CD4-positive, alpha-beta T cell treated with Interleukin-1 beta for 1 hour (primary cell): ENCODE measurements around the gene GGT1.
"Not testable (repeated sequence)": the region's sequence is repeated elsewhere in the genome, so short reads cannot be mapped to it uniquely, and the experiment has no call there.

ENCODE experiments used
- DNase-seq, 2 donors: peaks; one replicate each; pipeline ENCODE4 v3.0.0-alpha.2; 2020 to 2022

Gene GGT1

DNA sequence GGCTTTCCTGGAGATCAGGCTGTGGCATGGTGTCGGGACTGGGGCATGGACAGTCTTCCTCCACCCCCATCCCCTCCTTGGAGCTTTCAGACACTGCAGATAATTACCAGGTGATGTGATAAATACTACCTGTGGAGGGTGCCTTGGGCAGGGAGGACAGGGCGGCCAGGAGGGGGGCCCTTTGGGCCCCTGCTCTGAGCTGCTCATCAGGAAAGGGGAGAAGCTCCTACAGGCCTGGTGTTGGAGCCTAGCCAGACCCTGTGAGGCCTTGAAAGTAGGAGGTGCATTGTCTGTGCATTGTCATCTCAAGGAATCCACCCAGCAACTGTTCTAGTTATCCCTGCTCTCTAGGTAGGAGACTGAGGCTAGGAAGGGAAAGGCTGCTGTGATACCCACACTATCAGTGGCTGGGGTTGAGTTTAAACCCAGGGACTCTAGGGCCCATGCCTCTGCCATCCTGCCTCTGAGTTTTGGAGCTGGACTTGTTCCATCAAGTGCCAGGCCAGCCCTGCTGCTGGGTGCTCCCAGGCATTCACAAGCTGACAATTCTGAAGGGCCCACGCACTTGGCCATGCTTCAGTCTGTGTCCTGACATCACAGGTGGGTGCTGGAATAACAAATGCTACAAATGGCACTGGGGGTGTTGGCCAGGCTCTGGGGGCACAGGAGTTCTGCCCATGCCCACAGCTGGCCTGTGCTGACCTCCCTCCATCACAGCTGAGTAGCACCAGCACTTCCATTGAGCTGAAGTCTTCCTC, 2.9 kb upstream of the GGT1 start:
- not testable (repeated sequence) for DNase-seq

DNA sequence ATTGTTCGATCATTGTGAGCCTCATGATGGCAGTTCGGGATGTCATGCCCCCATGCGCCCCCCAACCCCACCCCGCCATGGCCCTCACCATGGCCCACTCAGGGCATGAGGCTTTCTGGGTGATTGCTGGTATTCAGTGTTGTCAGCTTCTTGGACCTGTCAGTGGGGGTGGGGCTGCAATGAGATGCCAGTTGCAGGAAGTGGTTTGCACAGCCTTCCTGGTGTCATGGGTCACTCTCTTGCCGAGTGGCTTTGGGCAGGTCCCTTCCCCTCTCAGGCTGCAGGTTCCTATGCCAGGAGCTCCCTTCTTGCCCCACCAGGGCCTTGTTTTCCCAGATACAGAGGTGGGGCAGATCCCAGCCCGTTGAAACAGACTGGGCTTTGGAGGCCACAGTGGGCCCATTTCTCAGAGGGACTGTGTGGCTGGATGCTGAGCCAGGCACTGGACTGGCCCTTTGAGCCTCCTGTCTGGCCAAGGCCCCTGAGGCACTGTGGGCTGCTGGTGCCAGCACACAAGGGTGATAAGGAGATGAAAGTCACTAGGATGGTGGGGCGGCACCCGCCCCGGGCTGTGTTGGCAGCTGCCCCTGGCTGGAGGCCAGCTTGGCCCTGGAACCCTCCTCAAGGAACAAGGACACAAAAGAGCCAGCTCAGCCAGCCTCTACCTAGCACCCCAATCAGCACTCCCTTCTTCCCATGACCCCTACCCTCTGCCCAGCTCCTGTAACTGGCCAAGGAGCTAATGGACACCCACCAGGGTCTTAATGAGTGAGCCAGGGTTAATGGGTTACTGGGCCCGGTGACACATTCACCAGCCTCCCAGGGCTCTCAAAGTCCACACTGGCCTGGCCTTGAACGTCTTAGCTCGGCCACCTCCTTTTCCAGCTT, 1.5 kb upstream of the GGT1 start:
- DNase-seq, result peak; percentile 10 to 51

DNA sequence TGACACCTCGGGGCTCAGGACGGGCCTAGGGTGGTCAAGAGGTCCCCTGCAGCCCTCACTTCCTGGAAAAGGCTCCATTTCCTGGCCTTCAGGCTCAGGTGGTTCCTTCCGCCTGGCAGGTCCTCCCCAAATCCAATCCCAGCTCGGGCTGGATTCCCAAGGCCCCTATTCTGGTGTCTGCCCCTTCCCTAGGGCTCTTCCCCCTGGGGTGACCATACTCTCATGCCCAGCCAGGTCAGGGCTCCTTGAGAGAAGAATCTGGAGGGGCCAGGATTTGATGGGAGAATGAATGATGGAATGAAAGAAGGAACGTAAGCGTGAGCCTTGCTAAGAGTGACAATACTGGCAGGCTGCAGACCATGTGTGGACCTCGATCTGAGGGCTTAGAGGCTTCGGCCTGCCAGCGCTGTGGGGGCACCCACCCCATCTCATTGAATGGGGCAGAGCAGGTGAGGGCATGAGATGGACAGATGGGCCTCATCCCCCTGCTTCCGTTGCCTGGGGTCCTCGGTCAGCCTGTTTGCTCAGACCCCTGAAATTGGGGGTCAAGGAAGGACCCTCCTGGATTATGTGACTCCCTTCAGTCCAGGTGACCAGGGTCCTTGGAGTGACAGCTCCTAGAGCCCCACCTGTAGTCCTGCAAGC, 766 bp upstream of the GGT1 start:
- DNase-seq, result not testable (repeated sequence)

DNA sequence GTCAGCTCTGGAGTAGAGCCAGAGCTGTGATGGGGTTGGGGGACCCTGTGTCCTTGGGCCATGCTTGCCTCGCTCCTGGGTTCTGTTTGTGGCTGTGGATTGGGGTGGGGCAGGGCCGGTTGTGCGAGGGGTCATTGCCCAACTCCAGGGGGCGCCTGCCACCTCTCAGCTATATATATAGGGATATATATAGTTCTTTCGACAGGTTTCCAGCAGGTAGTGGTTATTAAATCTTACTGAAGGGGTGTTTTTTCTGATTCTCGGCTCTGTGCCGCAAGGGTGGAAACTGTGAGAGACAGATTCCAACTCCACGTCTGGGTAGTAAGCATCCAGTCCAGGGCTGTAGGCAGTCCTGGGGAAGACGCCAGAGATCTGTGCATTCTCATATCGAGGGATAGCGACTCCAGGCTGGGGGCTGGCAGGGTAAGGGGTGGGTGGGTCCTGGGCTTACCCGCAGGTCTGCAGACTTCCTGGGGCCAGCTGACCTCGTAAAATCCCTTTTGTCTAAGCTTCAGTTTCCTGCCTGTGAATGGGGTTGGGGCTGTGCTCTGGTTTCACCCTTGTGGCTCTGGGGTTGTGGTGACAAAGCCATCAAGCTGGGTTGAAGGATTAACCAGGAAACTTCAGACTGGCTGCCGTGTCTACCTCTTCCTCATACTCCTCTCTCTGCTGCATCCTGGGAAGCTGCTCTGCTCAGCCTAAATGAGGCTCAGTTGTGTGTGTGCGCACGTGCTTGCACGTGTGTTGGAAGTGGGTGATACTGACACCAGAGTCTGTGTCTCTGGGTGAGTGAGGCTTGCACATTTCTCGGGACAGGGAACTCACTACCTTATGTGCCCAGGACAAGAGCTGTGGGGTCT, 1.0 kb downstream of the GGT1 start:
- DNase-seq, result peak in 1 of 2 donors; percentile 12

DNA sequence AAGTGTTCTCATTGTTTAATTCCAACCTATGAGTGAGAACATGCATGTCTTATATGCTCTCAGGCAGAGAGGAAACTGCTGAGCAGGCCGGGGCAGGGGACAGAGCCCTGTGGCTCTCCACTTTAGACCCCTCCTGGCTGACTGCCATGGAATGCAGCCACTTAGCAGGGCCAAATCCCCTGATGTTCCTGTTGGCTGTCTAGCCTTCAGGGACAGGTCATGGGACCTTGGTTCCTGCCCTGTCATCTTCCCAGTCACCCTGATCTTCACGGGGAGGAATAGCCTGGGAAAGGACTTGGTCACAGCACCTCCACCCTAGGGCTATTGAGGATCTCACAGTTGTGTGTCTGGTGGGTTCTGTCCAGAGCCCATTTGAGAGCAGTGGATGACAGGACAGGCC, 3.3 kb downstream of the GGT1 start:
- DNase-seq, result not testable (repeated sequence)

DNA sequence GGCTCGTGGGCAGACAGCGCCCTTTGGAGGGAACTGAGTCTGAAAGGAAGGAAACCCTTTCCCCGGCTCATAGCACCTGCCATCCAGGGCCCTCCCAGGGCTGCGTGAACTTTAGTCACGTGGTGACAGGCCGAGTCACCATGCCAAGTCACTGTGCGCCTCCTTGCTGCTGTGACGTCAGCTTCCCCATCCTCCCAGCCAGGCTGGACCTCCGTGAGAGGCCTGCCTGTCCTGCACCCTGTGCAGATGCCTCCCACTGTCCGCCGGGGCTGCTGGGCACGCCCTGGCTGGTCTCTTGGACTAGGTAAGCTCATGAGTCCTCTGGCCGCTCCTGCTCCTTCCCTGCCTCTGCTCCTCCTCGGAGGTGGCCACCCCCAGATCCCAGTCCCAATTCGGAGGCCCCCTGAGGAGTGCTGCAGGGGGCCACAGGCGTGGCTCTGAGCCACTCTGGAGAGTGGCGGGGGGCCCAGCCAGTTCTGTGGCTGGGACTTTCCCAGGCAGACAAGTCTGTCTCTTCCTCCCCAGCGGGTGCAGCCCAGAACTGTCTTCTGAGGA, 4.5 kb downstream of the GGT1 start:
- DNase-seq, result peak; percentile 64 to 79

DNA sequence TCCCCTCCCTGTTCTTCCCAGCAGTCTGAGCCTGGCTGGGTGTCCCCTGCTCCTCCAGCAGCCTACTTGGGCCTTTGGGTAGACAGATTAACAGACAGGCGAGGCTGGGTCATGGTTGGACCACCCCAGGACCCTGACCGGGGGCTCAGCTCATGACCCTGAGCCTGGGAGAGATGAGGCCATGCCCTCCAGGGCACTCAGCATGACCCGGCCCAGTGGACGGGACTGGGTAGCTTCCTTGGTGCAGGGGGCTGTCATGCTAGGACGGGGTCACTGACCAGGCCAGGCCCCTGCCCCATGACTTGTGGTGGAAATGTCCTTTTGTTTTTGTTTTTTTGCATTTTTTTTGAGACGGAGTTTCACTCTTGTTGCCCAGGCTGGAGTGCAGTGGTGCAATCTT, 5.3 kb downstream of the GGT1 start:
- DNase-seq, result not testable (repeated sequence)

DNA sequence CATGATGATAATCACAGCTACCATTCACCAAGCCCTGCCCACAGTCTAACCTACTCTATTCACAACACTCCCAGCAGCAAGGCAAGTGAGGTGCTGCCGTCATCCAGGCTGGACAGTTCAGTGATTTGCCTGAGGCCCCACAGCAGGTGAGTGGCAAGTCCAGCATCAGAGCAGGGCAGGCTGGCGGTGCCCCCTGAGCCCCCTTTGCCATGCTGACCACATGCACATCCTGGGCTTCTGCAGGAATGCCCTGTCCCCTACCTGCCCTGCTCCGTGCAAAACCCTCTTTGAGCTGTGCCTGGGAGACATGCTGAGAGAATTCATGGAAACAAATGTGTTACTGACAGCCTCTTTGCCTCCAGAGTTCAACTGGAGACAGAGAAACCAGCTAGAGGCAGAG, 6.9 kb downstream of the GGT1 start:
- DNase-seq, result not testable (repeated sequence)

DNA sequence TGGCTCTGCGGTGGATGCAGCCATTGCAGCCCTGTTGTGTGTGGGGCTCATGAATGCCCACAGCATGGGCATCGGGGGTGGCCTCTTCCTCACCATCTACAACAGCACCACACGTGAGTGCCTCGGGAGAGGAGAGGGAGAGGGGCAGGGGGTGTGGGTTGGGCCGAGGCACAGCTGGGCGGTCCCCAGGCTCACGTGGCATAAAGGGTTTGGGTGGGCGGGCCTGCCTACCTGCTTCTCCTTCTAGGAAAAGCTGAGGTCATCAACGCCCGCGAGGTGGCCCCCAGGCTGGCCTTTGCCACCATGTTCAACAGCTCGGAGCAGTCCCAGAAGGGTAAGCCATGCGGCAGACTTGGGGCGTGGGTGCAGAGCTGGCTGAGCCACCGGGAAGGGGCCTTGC, 11.8 kb downstream of the GGT1 start:
- not testable (repeated sequence) for DNase-seq

DNA sequence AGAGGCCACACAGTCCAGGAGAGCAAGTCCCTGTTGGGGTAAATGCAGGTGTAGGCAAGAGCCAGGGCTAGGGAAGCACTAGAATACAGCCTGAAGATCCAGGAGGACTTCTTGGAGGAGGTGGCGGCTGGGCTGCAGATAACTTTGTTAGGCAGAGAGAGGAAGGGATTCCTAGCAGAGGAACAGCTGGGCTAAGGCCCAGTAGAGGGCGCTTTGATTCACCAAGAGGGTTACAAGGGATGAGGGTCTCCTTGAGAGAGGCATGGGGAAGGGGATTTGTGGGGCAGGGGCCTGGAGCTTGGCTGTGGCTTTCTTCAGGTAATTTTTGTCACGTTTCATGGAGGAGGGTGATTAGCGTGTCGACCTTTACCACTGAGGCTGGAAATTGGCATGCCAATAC, 18.3 kb downstream of the GGT1 start:
- not testable (repeated sequence) for DNase-seq

DNA sequence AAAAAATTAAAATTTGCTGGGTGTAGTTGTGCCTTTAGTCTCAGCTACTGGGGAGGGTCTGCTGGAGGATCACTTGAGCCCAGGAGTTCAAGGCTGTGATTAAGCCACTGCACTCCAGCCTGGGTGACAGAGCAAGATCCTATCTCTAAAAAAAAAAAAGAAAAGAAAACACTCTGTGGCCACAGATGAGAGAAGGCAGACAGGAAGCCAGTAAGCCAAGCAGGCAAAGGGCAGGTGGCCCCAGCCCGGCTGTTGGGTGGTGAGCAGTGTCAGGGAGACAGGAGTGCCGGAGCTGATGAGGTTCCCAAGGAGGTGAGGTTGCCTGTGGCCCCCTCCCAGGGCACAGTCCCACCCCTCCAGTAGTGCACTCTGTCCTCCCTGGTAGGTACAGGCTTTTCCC, 19.6 kb downstream of the GGT1 start:
- DNase-seq, result not testable (repeated sequence)

DNA sequence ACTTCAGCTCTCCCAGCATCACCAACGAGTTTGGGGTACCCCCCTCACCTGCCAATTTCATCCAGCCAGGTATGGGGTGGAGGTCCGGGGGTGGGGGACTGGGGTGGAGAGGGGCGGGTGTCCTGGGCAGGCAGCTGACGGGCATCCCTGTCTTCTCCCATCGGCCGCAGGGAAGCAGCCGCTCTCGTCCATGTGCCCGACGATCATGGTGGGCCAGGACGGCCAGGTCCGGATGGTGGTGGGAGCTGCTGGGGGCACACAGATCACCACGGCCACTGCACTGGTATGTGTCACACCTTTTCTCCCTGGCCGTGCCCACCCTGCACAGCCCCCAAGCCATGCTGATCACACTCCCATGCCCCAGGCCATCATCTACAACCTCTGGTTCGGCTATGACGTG, 24.9 kb downstream of the GGT1 start:
- not testable (repeated sequence) for DNase-seq

DNA sequence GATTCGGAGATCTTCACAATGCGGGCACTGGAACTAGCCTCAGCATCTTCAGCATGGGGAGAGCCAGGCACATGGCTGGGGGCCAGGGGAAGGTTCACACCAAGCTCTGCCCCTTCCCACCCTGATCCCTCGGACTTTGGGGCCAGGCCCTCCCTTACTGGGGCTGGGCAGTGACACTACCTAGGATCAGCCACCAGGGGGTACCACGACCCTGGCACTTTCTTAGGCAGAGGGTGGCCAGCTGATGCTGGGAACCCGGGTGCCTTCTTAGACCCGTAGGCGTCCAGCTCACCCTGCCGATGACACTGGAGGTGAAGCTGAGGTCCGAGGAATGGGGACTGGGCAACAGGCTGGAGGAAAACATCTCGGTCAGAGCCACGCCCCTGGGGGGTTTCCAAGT, 26.1 kb downstream of the GGT1 start:
- peak in 1 of 2 donors; percentile 23 for DNase-seq

DNA sequence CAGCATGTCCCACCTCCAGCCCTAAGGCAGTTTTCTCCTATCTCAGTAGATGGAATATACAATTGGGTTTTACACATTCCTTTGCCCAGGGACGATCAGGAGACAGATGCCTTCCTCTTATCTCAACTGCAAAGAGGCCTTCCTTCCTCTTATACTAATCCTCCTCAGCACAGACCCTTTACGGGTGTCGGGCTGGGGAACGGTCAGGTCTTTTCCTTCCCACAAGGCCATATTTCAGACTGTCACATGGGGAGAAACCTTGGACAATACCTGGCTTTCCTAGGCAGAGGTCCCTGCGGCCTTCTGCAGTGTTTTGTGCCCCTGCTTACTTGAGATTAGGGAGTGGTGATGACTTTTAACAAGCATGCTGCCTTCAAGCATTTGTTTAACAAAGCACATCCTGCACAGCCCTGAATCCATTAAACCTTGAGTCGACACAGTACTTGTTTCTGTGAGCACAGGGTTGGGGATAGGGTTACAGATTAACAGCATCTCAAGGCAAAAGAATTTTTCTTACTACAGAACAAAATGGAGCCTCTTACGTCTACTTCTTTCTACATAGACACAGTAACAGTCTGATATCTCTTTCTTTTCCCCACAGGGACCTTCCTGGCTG, 27.9 kb downstream of the GGT1 start:
- not testable (repeated sequence) for DNase-seq

DNA sequence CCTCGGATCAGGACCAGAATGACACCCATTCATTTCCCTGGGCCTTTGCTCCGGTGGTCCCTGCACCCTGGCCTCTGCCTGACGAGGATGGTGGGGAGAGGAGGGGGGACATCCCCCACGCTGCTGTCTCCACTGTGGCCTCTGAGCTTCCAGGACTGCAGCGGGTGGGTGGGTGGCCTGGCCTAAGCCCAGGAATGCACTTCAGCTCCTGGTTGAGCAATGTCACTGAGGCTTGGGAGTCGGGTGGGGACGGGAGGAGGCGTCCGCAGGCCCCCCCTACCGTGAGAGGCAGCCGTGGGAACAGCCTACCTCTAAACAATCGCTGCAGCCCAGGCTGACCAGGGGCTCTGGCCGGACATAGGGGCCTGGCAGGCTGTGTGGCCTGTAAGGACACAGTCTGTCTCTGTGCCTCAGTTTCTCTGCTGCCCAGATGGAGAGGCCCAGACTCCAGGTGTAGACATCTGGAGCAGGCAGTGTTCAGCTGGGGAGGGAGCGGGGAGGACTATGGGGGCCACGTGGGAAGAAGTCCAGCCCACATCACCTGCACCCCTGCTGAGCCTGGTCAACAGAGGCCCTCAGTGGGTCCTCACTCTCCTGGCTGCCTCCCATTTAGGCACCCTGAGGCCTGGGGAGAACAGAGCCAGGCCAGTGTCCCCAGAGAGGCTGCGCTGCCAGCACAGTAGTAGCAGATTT, 28.6 kb downstream of the GGT1 start:
- not testable (repeated sequence) for DNase-seq

DNA sequence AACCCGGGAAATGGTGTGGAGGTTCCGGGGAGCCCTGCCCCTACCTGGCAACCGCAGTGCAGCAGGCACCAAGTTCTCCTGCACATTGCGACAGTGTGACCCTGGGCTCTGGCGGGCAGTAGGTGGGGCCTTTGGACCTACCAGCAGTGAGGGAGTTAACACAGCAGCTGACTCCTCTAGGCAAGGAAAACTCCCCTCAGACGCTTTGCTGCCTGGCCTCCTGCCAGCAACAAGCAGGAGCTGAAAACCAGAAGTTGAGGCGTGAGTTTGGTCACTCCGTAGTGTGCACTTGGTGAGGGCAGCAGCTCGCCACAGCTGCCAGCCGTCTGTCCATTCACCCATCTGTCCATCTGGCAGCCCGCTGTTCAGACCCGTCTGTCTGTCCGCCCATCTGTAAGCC, 29.6 kb downstream of the GGT1 start:
- DNase-seq, result not testable (repeated sequence)

DNA sequence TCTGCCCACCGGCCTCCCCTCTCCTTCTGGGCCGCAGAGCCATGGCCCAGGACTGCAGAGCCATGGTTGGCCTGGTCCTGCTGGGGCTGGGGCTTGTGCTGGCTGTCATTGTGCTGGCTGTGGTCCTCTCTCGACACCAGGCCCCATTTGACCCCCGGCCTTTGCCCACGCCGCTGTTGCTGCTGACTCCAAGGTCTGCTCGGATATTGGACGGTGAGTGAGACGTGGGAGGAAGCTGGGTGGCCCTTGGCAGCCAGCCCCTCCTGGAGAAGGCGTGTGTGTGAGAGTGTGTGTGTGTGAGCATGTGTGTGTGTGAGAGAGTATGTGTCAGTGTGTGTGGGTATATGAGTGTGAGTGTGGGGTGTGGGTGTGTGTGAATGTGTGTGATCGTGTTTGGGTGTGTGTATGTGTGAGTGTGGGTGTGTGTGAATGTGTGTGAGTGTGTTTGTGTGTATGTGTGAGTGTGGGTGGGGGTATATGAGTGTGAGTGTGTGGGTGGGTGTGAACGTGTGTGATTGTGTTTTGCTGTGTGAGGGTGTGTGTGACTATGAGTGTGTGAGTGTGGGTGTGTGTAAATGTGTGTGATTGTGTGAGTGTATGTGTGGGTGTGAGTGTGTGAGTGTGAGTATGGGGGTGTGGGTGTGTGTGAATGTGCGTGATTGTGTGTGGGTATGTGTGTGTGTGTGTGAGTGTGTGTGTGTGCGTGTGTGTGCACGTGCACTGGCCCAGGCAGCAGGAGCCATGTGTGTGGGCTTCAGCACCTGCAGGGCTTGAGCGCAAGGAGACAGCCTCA, 30.4 kb downstream of the GGT1 start:
- not testable (repeated sequence) for DNase-seq

DNA sequence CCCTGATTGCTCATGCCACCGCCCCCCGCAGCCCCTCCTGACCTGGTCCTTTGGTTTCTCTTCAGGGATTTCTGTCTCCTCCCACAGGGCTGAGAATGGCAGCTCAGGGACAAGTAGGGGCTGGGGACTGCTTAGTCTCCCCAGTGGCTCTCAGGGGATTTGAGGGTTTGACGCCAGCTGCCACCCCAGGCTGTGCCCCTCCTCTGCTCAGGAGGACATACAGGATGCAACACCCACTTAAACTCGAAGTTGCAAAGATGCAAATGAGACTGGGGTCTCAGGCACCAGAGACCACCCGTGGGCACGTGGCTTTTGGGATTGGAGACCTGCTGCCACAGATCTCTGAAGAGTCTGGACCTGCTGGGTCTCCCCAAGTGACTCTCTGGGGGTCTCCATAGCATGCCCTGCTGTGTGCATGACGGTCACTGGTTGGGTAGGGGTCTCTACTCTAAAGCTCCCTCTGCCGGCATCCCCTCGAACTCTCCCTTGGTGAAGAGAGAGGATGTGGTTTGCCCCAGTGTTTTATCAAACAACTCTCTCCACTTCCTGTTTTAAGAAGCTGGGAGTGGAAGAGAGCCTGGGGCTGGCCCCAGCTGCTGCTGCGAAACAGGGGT, 31.9 kb downstream of the GGT1 start:
- DNase-seq, result peak; percentile 4 to 21

DNA sequence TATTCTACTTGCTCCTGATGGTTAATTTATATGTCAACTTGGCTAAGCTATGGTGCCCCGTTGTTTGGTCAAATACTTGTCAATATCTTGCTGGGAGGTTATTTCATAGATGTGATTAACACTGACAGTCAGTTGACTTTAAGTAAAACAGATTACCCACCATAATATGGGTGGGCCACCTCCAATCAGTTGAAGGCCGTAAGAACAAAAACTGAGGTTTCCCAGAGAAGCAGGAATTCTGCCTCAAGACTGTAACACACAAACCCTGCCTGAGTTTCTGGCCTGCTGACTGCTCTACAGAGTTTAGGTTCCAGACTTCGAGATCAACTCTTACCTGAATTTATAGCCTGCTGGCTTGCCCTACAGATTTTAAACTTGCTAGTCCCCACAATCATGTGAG, 33.5 kb downstream of the GGT1 start:
- DNase-seq, result not testable (repeated sequence)

DNA sequence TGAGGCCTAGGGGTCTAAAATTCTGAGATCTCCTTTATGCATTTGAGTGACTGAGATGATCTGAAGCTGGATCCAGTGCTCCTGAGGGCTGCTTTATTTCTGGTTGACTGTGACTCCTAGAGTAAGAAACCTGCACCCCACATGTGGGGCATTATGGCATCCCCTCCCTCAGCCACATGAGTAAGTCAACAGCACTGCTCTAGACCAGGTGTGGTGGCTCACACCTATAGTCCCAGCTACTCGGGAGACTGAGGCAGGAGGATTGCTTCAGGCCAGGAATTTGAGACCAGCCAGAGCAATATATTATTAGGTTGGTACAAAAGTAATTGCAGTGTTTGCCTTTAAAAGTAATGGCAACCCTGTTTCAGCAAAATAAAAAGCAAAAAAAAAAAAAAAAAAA, 39.3 kb downstream of the GGT1 start:
- not testable (repeated sequence) for DNase-seq
